HAP-1 (cell line): Measurements from ENCODE around the gene CLCN6.

Experiments used
- DNase-seq, 2 experiments: peaks; one replicate each; pipeline ENCODE4 v3.0.0-alpha.2; 2016 to 2020; ENCODE audit warnings: low spot score in 2 of 2
- H3K27me3 ChIP-seq: fragments of 250-450 bp; sonication (Bioruptor Pico); 2 replicates; pipeline ENCODE4 v1.5.1; 2020; ENCODE audit warnings: low read depth, mild to moderate bottlenecking, moderate library complexity
- H3K36me3 ChIP-seq: fragments of 250-450 bp; sonication (Bioruptor Pico); replicated peaks from 2 replicates; pipeline ENCODE4 v1.5.1; 2020; ENCODE audit warnings: mild to moderate bottlenecking
- H3K4me1 ChIP-seq: fragments of 250-450 bp; sonication (Bioruptor Pico); 2 replicates; pipeline ENCODE4 v1.5.1; 2020; ENCODE audit warnings: mild to moderate bottlenecking
- H3K4me3 ChIP-seq: fragments of 250-450 bp; sonication (Bioruptor Pico); 2 replicates; pipeline ENCODE4 v1.5.1; 2020; ENCODE audit warnings: mild to moderate bottlenecking, moderate library complexity
- H3K9me3 ChIP-seq: fragments of 250-450 bp; sonication (Bioruptor Pico); 2 replicates; pipeline ENCODE4 v1.5.1; 2020; ENCODE audit warnings: mild to moderate bottlenecking, moderate library complexity
- in situ Hi-C: fragments of 300-500 bp; cut with MboI; formaldehyde crosslinking; loops from 3 replicates; pipeline ENCODE4 v1.14.3; 2020; ENCODE audit warnings: low sequenced_read_pairs, inconsistent platforms, mixed read lengths

Gene CLCN6

DNA sequence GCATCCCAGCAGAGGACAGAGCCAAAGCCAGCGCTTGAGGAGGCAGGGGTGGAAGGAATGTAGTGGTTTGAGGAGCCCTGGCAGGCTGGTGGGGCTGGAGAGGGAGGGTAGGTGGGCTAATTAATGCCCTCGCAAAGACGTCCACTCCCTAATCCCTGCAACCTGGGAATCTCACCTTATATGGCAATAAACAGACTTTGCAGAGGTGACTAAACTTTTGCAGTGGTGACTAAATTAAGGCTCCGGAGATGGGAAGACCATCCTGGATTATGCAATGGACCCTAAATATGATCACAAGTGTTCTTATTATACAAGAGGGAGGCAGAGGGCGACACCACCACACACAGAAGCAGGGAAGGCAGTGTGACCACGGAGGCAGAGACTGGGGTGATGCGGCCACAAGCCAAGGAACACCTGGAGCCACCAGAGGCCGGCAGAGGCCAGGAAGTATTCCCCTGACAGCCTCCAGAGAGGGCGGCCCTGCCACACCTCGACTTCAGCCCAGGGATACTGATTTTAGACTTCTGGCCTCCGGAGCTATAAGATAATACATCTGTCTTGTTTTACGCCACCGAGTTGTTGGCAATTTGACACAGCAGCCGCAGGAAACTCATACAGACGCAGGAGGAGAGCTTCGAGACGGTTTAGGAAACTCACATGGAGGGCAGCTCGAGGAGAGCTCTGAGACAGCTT lies 75.9 kb downstream of the CLCN6 start:
- Histone ChIP-seq H3K9me3 (no peaks in the 10 kb centered on the region), H3K4me3 (no peak overlapping the region), H3K27me3 (peaks cover 36% of the 10 kb centered on the region), H3K4me1 (no peaks in the 10 kb centered on the region), H3K36me3 (no peaks in the 10 kb centered on the region)
- no peak for DNase-seq
- in situ Hi-C loops: no loop called here

GRCh38 chr1:11882814-11883538 lies 77.0 kb downstream of the CLCN6 start:
- DNase-seq: no peak
- Histone ChIP-seq H3K4me1 (no peaks in the 10 kb centered on the region), H3K36me3 (no peaks in the 10 kb centered on the region), H3K27me3 (peaks cover 34% of the 10 kb centered on the region), H3K4me3 (no peak overlapping the region), H3K9me3 (no peaks in the 10 kb centered on the region)
- in situ Hi-C loops: no loop called here

- no peak for DNase-seq
- Histone ChIP-seq H3K4me3 (no peak overlapping the region), H3K9me3 (no peaks in the 10 kb centered on the region), H3K4me1 (no peaks in the 10 kb centered on the region), H3K36me3 (no peaks in the 10 kb centered on the region), H3K27me3 (peaks cover 13% of the 10 kb centered on the region)
- in situ Hi-C loops: no loop called here
Measured at GRCh38 chr1:11885916-11886315, 79.9 kb downstream of the CLCN6 start.

GRCh38 chr1:11886986-11887665 lies 81.1 kb downstream of the CLCN6 start:
- Histone ChIP-seq H3K27me3 (peaks cover 11% of the 10 kb centered on the region), H3K4me3 (no peak overlapping the region), H3K4me1 (no peaks in the 10 kb centered on the region), H3K9me3 (no peaks in the 10 kb centered on the region), H3K36me3 (no peaks in the 10 kb centered on the region)
- no peak for DNase-seq
- in situ Hi-C loops: no loop called here

- DNase-seq: no peak
- H3K9me3 ChIP-seq: no peaks in the 10 kb centered on the region
- peaks cover 14% of the 10 kb centered on the region for H3K27me3 ChIP-seq
- H3K4me3 ChIP-seq: no peak overlapping the region
- in situ Hi-C loops: no loop called here
- no peaks in the 10 kb centered on the region for H3K4me1 ChIP-seq
- H3K36me3 ChIP-seq: no peaks in the 10 kb centered on the region
Measured at GRCh38 chr1:11887666-11888007, 81.6 kb downstream of the CLCN6 start.

DNA sequence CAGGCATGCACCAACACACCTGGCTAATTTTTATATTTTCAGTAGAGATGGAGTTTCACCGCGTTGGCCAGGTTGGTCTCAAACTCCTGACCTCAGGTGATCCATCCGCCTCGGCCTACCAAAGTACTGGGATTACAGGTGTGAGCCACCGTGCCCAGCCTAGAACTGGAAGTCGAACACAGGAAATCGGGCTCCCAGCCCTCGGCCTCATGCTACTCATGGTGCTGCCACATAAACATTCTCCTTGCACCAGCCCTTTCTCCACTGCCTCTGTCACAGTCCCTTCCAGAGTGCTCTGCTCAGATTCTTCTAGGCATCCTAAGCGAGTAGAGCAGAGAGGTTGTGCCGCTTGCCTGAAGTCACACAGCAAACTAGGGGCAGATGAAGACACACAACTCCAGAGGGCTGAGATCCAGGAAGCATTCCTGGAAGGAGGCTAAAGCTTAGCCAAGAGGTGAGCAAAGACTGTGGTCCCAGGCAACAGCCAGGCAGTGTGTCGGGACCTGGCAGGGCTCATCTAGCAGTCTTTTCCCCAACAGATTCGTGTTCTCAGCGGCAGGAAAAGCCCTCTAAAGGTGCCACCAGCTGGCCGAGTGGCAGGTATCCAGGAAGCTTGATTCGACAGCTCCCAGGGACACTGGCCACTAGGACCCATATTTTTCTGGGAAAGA lies 82.3 kb downstream of the CLCN6 start:
- DNase-seq: no peak
- Histone ChIP-seq H3K9me3 (no peaks in the 10 kb centered on the region), H3K36me3 (no peaks in the 10 kb centered on the region), H3K4me3 (no peak overlapping the region), H3K27me3 (peaks cover 13% of the 10 kb centered on the region), H3K4me1 (no peaks in the 10 kb centered on the region)
- in situ Hi-C loops: no loop called here

DNA sequence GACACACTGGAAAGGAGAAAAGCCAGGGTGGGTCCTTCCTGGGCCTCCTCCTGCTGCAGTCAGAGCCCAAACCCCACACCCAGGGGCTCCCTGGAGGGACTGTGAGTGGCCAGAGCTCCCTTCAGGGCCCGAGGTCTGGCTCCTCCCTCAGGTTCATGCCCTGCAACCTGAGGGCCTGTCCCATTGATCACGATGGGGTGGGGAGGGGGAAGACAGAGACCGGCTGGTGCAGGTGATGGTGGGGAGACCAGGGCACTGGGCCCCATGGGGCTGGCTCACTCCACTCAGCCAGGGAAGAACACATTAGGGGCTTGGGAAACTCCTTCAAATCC lies 82.9 kb downstream of the CLCN6 start:
- DNase-seq: no peak
- no peaks in the 10 kb centered on the region for H3K4me1 ChIP-seq
- H3K9me3 ChIP-seq: no peaks in the 10 kb centered on the region
- in situ Hi-C loops: no loop called here
- no peak overlapping the region for H3K4me3 ChIP-seq
- peaks cover 11% of the 10 kb centered on the region for H3K27me3 ChIP-seq
- H3K36me3 ChIP-seq: no peaks in the 10 kb centered on the region

GRCh38 chr1:11891433-11892186 lies 85.6 kb downstream of the CLCN6 start:
- in situ Hi-C loops: no loop called here
- H3K4me3 ChIP-seq: no peak overlapping the region
- H3K4me1 ChIP-seq: no peaks in the 10 kb centered on the region

More at GRCh38 chr1:11891433-11892186, 85.6 kb downstream of the CLCN6 start:
- no peak for DNase-seq
- H3K36me3 ChIP-seq: no peaks in the 10 kb centered on the region
- peaks cover 12% of the 10 kb centered on the region for H3K27me3 ChIP-seq
- H3K9me3 ChIP-seq: no peaks in the 10 kb centered on the region
